ENCODE data around the gene HSD17B12.

GRCh38 chr11:43797866-43798265 lies 117.3 kb downstream of the HSD17B12 start:
- TF ChIP-seq CTCF (IDR thresholded peaks at IDR 0.05) (no peak), POLR2AphosphoS5 (IDR thresholded peaks at IDR 0.05) (no peak), POLR2A (IDR thresholded peaks at IDR 0.05) (no peak), EP300 (IDR thresholded peaks at IDR 0.05) (no peak)
